ENCODE measurements around the gene PROX1.
A peak's percentile ranks its signal among the peaks of the same experiment; 100 is the strongest.

PROX1 gene

DNA sequence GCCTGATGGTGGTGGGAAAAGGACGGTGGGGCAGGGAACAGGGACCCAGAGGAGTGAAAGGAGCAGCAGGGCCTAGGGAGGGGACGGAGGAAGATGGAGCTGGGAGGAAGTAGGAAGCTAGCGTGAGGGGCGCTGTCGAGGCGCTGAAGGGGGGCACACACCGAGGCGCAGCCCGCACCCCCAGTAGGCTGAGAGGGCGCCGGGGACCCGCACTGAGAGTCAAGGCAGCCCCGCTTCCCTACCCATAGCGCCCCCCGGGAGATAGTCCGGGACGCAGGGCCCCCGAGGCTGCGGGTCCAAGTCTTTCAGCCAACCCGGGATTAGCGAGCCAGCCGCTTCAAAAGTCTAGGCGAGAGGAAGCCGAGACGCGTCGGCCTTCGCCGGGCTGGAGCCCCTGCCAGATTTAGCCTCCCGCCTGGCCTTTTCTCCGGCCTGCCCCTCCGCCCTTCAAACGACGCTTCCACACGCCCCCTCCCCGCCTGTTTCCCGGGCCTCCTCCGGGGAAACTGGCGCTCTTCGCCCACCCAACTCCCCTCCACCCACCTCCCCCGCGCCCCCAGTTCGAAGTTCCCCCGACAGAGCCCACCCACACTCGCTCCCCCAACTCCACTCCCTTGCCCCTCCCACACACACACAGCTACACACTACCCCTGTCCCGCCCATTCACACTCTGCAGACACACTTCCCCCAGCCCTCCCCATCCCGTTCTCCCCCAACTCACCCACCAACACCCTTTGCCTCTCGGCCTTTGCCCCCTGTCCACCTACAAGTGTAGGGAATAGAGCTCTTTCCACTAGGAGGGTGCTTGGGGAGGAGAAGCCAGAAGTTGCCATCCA lies 7.8 kb upstream of the PROX1 start:
- TF ChIP-seq CTCF (IDR thresholded peaks at IDR 0.05): no peak
- Histone ChIP-seq H3K4me2 (ENCODE audit: low read length) (no peak overlapping the region), H3K4me3 (ENCODE audit: low read depth, low read length) (no peak overlapping the region), H2AFZ (no peak overlapping the region), H3K27ac (no peak overlapping the region), H3K4me1 (no peaks in the 10 kb centered on the region), H3K9me3 (ENCODE audit: control insufficient read depth, low read length) (no peaks in the 10 kb centered on the region), H3K79me2 (no peaks in the 10 kb centered on the region), H3K27me3 (ENCODE audit: control insufficient read depth, insufficient read depth, low read length) (peaks cover 16% of the 10 kb centered on the region), H3K9ac (no peak overlapping the region), H3K36me3 (ENCODE audit: control insufficient read depth, insufficient read depth, low read length) (no peaks in the 10 kb centered on the region)

DNA sequence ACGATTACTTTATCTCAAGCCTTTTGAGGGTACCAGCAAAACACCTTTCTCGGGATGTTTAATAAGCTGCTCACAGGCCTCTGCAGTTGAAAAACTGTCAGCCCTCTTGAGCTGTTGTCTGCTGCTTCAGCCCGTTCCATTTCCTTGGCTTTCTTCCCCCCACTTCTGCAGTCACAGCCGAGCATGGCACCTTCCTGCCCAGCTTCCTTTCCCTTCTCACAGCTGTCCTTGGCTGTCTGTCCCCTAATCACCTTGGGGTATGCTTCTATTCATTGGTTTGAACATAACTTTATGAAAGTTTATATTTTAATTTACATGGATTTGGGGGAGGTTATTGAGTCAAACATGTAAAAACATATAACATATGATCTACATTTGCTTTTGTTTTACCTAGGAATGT lies 6.9 kb upstream of the PROX1 start:
- H3K79me2 ChIP-seq: no peaks in the 10 kb centered on the region
- H3K27ac ChIP-seq: no peak overlapping the region
- no peak overlapping the region for H3K9ac ChIP-seq
- H3K36me3 ChIP-seq (ENCODE audit: control insufficient read depth, insufficient read depth, low read length): no peaks in the 10 kb centered on the region
- H2AFZ ChIP-seq: no peak overlapping the region
- no peaks in the 10 kb centered on the region for H3K4me1 ChIP-seq
- H3K4me2 ChIP-seq (ENCODE audit: low read length): no peak overlapping the region
- no peak for TF ChIP-seq CTCF (IDR thresholded peaks at IDR 0.05)
- peaks cover 23% of the 10 kb centered on the region for H3K27me3 ChIP-seq (ENCODE audit: control insufficient read depth, insufficient read depth, low read length)
- no peak overlapping the region for H3K4me3 ChIP-seq (ENCODE audit: low read depth, low read length)
- no peaks in the 10 kb centered on the region for H3K9me3 ChIP-seq (ENCODE audit: control insufficient read depth, low read length)

- Histone ChIP-seq H2AFZ (no peak overlapping the region), H3K9me3 (ENCODE audit: control insufficient read depth, low read length) (no peaks in the 10 kb centered on the region), H3K4me2 (ENCODE audit: low read length) (peak overlapping the region; percentile 29), H3K9ac (no peak overlapping the region), H3K4me1 (no peaks in the 10 kb centered on the region), H3K27me3 (ENCODE audit: control insufficient read depth, insufficient read depth, low read length) (peaks cover 27% of the 10 kb centered on the region), H3K36me3 (ENCODE audit: control insufficient read depth, insufficient read depth, low read length) (no peaks in the 10 kb centered on the region), H3K4me3 (ENCODE audit: low read depth, low read length) (no peak overlapping the region), H3K79me2 (no peaks in the 10 kb centered on the region), H3K27ac (no peak overlapping the region)
- TF ChIP-seq CTCF (IDR thresholded peaks at IDR 0.05): no peak
Measured at GRCh38 chr1:213982289-213982671, 5.5 kb upstream of the PROX1 start.

DNA sequence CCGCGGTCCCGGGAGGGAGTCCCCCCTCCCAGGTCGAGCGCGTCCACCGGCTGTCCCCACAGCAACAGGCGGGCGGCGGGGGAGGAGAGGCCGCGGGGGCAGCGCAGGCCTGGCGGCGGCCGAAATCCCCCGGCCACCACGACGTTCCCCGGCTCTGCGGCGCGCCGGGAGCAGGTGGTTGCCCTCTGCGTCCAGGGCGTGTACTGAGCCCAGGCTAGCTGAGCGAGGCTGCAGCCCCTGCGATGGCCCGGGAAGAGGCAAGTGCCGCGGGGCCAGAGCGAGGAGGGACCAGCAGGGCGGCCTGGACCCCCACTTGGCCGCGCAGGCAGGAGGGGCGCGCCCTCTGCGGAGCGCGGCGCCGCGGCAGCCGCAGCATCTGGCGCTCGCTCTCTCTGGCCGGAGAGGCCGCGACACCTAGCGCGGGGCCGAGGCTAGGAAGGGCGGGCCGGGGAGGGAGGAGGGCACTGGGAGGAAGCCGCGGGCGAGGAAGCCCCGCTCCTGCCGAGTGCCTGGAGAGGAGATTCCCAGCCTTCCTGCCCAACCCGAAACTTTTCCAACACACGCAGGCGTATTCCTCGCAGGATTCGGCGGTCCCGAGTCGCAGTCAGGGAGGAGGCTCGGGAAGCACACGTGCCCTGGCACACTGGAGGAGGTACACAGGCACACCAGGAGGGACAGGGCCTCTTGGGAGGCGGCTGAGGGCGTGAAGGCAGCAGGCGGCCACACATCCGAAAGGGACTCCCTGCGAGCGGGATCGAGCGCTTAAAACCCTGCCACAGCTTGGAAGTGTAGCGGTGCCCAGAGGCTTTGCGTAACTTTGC lies 4.9 kb upstream of the PROX1 start:
- peak overlapping the region; percentile 29 for H3K4me2 ChIP-seq (ENCODE audit: low read length)
- no peaks in the 10 kb centered on the region for H3K36me3 ChIP-seq (ENCODE audit: control insufficient read depth, insufficient read depth, low read length)
- no peaks in the 10 kb centered on the region for H3K4me1 ChIP-seq
- H3K27me3 ChIP-seq (ENCODE audit: control insufficient read depth, insufficient read depth, low read length): peaks cover 27% of the 10 kb centered on the region
- no peaks in the 10 kb centered on the region for H3K9me3 ChIP-seq (ENCODE audit: control insufficient read depth, low read length)
- H3K79me2 ChIP-seq: no peaks in the 10 kb centered on the region
- no peak for TF ChIP-seq CTCF (IDR thresholded peaks at IDR 0.05)
- no peak overlapping the region for H2AFZ ChIP-seq
- no peak overlapping the region for H3K4me3 ChIP-seq (ENCODE audit: low read depth, low read length)
- H3K27ac ChIP-seq: no peak overlapping the region
- no peak overlapping the region for H3K9ac ChIP-seq

Data from parathyroid adenoma (tissue), 2 donors.